Measurements from ENCODE around the gene TCHHL1. TPM values are rescaled to one million over a fixed set of nuclear protein-coding genes. Genes with fewer than 3 reads are reported as not detected.

Gene TCHHL1
- not detected for polyA plus RNA-seq
- long read RNA-seq, donor 1 = 0 reads
- long read RNA-seq, donor 2 = 0 reads
- long read RNA-seq, donor 3 = 0 reads
- long read RNA-seq, donor 4 = 0 reads
- long read RNA-seq, donor 5 = 0 reads
- long read RNA-seq, donor 6 = 0 reads
- long read RNA-seq, donor 7 = 0 reads
- long read RNA-seq, donor 8 = 0 reads
- long read RNA-seq, donor 9 = 0 reads
- long read RNA-seq, donor 10 = 0 reads
- long read RNA-seq, donor 11 = 0 reads

DNA sequence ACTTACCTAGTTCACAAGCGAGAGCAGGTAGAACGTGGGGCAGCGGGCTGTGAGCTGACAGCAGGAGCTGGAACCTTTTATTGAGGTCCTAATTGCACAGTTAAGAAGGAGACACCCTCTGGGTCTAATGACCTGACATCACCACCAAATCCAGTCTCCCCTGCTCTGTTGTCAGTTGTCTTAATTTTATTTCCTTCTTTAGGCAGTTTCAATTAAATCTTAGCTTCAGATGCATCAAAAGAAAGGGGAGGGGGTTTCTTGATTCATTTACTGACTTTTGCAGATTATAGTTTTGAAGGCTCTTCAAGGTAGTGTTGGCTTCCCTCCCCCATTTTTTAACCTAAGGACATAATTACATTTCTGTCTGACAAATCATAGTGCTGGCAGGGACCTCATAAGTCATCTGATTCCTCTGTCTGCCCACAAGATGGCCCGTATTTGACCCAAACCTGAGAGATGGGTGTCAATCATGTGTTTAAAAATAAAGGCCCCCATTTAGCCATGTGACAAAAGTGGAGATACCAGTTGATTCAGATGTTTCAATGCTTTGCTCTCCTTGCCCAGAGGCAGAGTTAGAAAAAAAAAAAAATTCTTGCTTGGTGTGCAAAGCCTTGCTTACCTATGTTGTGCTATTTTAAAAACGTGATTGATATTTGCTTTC lies at the start of gene TCHHL1:
TSS of gene TCHHL1 (minus strand) at position 51 of the 661 bp plus-strand sequence. CDS start 921 bp downstream, outside the sequence.
- WGBS (ENCODE audit: insufficient coverage, low lambda C conversion rate) = no CpG with 5 or more reads among the region's 5 CpGs
- DNase-seq = no peak
- Histone ChIP-seq H3K27me3 (ENCODE audit: control insufficient read depth, insufficient read depth, low read length) (peaks cover 22% of the 10 kb centered on the region), H3K4me1 (ENCODE audit: control insufficient read depth, insufficient read depth, low read length) (peaks cover 4% of the 10 kb centered on the region), H3K36me3 (ENCODE audit: control insufficient read depth, insufficient read depth, low read length) (no peaks in the 10 kb centered on the region), H3K9me3 (ENCODE audit: control insufficient read depth, low read depth, low read length) (no peaks in the 10 kb centered on the region), H3K4me3 (ENCODE audit: low read length) (no peak within 1 kb of the TSS), H3K27ac (ENCODE audit: low read length) (no peak within 1 kb of the TSS)

GRCh38 chr1:152137215-152137614 lies 48.4 kb upstream of the TCHHL1 start:
- Histone ChIP-seq H3K36me3 (ENCODE audit: control insufficient read depth, insufficient read depth, low read length) (no peaks in the 10 kb centered on the region), H3K27ac (ENCODE audit: low read length) (no peak overlapping the region), H3K4me3 (ENCODE audit: low read length) (no peak overlapping the region), H3K4me1 (ENCODE audit: control insufficient read depth, insufficient read depth, low read length) (no peaks in the 10 kb centered on the region), H3K9me3 (ENCODE audit: control insufficient read depth, low read depth, low read length) (peaks cover 5% of the 10 kb centered on the region), H3K27me3 (ENCODE audit: control insufficient read depth, insufficient read depth, low read length) (peaks cover 9% of the 10 kb centered on the region)
- DNase-seq = no peak

DNA sequence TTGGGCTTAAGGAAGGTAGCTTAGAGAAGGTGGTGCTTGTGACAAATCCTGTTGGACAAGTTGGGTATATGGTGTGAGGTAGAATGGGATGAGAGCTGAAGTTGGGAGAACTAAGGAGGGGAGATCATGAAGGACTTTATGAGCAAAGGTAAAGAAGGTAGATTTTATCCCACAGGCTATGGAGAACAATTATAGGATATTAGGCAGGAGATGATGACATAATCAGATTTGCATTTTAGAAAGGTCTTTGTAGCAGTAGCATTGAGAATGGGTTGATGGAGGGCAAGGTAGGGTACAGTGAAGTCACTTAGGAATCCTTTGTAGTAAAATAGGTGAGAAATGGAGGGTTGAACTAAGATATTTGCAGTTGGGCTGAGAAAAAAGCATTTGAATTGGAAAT lies 41.3 kb upstream of the TCHHL1 start:
- Histone ChIP-seq H3K9me3 (ENCODE audit: control insufficient read depth, low read depth, low read length) (peaks cover 8% of the 10 kb centered on the region), H3K4me1 (ENCODE audit: control insufficient read depth, insufficient read depth, low read length) (no peaks in the 10 kb centered on the region), H3K27ac (ENCODE audit: low read length) (no peak overlapping the region), H3K4me3 (ENCODE audit: low read length) (no peak overlapping the region), H3K36me3 (ENCODE audit: control insufficient read depth, insufficient read depth, low read length) (no peaks in the 10 kb centered on the region), H3K27me3 (ENCODE audit: control insufficient read depth, insufficient read depth, low read length) (peaks cover 19% of the 10 kb centered on the region)
- DNase-seq = no peak

DNA sequence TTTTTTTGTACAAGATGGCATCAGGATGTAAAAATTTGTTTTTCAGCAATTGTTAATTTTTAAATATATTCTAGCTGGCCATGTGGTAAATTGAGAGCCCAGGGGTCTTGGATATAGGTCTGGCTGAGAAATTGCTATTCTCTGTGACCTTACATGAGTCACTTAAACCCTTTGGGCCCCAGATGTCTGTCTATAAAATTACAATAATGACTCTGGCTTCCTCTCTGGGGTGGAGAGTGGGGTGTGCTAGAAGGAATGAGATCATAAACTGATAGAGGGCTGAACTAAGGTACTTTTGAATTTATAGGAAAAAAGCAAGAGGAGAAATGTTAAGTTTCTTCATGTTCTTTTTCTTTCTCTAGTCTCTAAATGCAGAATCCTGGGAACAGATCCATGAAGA lies 38.8 kb upstream of the TCHHL1 start:
- Histone ChIP-seq H3K27ac (ENCODE audit: low read length) (no peak overlapping the region), H3K4me3 (ENCODE audit: low read length) (no peak overlapping the region), H3K27me3 (ENCODE audit: control insufficient read depth, insufficient read depth, low read length) (peaks cover 21% of the 10 kb centered on the region), H3K4me1 (ENCODE audit: control insufficient read depth, insufficient read depth, low read length) (no peaks in the 10 kb centered on the region), H3K9me3 (ENCODE audit: control insufficient read depth, low read depth, low read length) (peaks cover 4% of the 10 kb centered on the region), H3K36me3 (ENCODE audit: control insufficient read depth, insufficient read depth, low read length) (no peaks in the 10 kb centered on the region)
- DNase-seq = no peak

DNA sequence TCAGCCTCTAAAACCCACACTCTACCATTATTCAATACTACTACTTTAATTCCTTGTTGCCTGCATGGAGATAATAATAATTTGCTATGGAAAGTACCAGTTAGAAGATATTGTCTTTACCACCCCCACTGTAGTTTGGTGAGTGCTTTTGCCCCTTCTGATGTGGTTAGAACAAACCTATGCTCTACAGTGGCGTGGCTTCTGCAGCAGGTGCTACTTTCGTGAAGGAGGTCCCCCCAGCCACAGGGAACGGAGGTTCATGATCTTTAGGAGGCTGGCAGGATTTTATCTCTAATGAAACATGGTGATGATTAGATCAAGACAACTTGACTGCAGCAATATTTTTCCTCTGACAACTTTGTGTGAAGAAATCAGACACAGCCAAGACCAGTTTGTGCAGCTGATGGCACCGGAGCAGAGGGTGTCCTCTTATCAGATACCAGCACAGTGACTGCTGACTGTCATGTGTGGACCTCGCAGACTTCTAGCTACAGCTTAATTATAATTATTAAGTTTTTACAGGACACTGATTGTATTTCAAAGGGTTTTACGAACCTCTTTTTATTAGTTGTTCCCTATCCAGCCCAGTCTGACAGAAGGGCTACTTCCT lies 37.1 kb upstream of the TCHHL1 start:
- H3K9me3 ChIP-seq (ENCODE audit: control insufficient read depth, low read depth, low read length) = no peaks in the 10 kb centered on the region
- 100% methylated on average over 1 of the region's 6 CpGs for whole genome bisulfite sequencing (ENCODE audit: insufficient coverage, low lambda C conversion rate)
- no peak for DNase-seq
- no peak overlapping the region for H3K27ac ChIP-seq (ENCODE audit: low read length)
- no peaks in the 10 kb centered on the region for H3K4me1 ChIP-seq (ENCODE audit: control insufficient read depth, insufficient read depth, low read length)
- H3K27me3 ChIP-seq (ENCODE audit: control insufficient read depth, insufficient read depth, low read length) = peaks cover 15% of the 10 kb centered on the region
- no peaks in the 10 kb centered on the region for H3K36me3 ChIP-seq (ENCODE audit: control insufficient read depth, insufficient read depth, low read length)
- H3K4me3 ChIP-seq (ENCODE audit: low read length) = no peak overlapping the region

- peaks cover 47% of the 10 kb centered on the region for H3K27me3 ChIP-seq (ENCODE audit: control insufficient read depth, insufficient read depth, low read length)
Measured at GRCh38 chr1:152118915-152119314, 30.1 kb upstream of the TCHHL1 start.

GRCh38 chr1:152115344-152115743 lies 26.5 kb upstream of the TCHHL1 start, which contains the start of gene TCHH:
Gene TCHH, minus strand, starts transcription at chr1:152115444. Its CDS starts 1,364 bp downstream, at chr1:152114080.
- Histone ChIP-seq H3K4me1 (ENCODE audit: control insufficient read depth, insufficient read depth, low read length) (peaks cover 21% of the 10 kb centered on the region), H3K4me3 (ENCODE audit: low read length) (no peak within 1 kb of the TSS), H3K36me3 (ENCODE audit: control insufficient read depth, insufficient read depth, low read length) (no peaks in the 10 kb centered on the region), H3K27ac (ENCODE audit: low read length) (no peak within 1 kb of the TSS), H3K9me3 (ENCODE audit: control insufficient read depth, low read depth, low read length) (peaks cover 15% of the 10 kb centered on the region), H3K27me3 (ENCODE audit: control insufficient read depth, insufficient read depth, low read length) (peaks cover 74% of the 10 kb centered on the region)
- WGBS (ENCODE audit: insufficient coverage, low lambda C conversion rate) = 0% methylated on average over 2 of the region's 4 CpGs
- DNase-seq = no peak

More at GRCh38 chr1:152118915-152119314, 30.1 kb upstream of the TCHHL1 start:
- H3K36me3 ChIP-seq (ENCODE audit: control insufficient read depth, insufficient read depth, low read length) = no peaks in the 10 kb centered on the region
- H3K4me3 ChIP-seq (ENCODE audit: low read length) = no peak overlapping the region
- no peak for DNase-seq
- no peaks in the 10 kb centered on the region for H3K9me3 ChIP-seq (ENCODE audit: control insufficient read depth, low read depth, low read length)
- H3K27ac ChIP-seq (ENCODE audit: low read length) = no peak overlapping the region
- no CpG with 5 or more reads among the region's 1 CpG for WGBS (ENCODE audit: insufficient coverage, low lambda C conversion rate)
- no peaks in the 10 kb centered on the region for H3K4me1 ChIP-seq (ENCODE audit: control insufficient read depth, insufficient read depth, low read length)

- no peak for DNase-seq
- Histone ChIP-seq H3K36me3 (ENCODE audit: control insufficient read depth, insufficient read depth, low read length) (no peaks in the 10 kb centered on the region), H3K27ac (ENCODE audit: low read length) (no peak overlapping the region), H3K4me1 (ENCODE audit: control insufficient read depth, insufficient read depth, low read length) (peaks cover 32% of the 10 kb centered on the region), H3K27me3 (ENCODE audit: control insufficient read depth, insufficient read depth, low read length) (peaks cover 86% of the 10 kb centered on the region), H3K9me3 (ENCODE audit: control insufficient read depth, low read depth, low read length) (peaks cover 27% of the 10 kb centered on the region), H3K4me3 (ENCODE audit: low read length) (no peak overlapping the region)
- 25% methylated on average over 6 of the region's 13 CpGs for WGBS (ENCODE audit: insufficient coverage, low lambda C conversion rate)
Measured at GRCh38 chr1:152112885-152113432, 24.1 kb upstream of the TCHHL1 start.

DNA sequence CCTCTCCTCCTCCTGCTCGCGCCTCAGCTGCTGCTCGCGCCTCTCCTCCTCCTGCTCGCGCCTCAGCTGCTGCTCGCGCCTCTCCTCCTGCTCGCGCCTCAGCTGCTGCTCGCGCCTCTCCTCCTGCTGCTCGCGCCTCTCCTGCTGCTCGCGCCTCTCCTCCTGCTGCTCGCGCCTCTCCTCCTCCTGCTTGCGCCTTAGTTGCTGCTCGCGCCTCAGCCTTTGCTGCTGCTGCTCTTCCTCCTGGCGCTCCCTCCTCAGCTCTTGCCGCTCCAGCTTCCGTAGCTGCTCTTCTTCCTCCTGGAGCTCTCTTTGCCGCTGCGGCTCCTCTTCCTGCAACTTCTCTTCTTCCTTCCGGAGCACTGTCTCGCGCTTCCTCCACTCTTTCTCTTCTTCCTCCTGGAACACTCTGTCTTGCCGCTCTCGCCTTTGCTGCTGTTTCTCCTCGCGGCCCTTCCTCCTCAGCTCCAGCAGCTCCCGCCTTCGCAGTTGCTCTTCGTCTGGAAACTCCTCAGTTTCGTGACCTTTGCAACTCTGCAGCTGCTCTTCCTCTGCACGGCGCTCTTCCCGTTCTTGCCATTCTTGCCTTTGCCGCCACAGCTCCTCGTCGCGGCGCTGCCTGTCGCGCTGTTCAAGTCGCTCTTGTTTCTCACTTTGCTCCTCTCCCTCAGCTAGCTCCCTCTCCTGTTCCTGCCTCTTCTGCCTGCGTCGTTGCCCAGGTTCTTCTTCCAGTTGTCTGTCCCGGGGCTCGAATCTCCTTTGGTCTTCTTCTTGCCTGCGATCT lies 23.4 kb upstream of the TCHHL1 start:
- 2% methylated on average over 6 of the region's 53 CpGs for WGBS (ENCODE audit: insufficient coverage, low lambda C conversion rate)
- no peaks in the 10 kb centered on the region for H3K36me3 ChIP-seq (ENCODE audit: control insufficient read depth, insufficient read depth, low read length)
- peaks cover 32% of the 10 kb centered on the region for H3K9me3 ChIP-seq (ENCODE audit: control insufficient read depth, low read depth, low read length)
- peak overlapping the region; percentile 1 for H3K4me3 ChIP-seq (ENCODE audit: low read length)
- peaks cover 32% of the 10 kb centered on the region for H3K4me1 ChIP-seq (ENCODE audit: control insufficient read depth, insufficient read depth, low read length)
- H3K27ac ChIP-seq (ENCODE audit: low read length) = no peak overlapping the region
- peaks cover 92% of the 10 kb centered on the region for H3K27me3 ChIP-seq (ENCODE audit: control insufficient read depth, insufficient read depth, low read length)
- peak in 1 of 2 donors; percentile 61 for DNase-seq

DNA sequence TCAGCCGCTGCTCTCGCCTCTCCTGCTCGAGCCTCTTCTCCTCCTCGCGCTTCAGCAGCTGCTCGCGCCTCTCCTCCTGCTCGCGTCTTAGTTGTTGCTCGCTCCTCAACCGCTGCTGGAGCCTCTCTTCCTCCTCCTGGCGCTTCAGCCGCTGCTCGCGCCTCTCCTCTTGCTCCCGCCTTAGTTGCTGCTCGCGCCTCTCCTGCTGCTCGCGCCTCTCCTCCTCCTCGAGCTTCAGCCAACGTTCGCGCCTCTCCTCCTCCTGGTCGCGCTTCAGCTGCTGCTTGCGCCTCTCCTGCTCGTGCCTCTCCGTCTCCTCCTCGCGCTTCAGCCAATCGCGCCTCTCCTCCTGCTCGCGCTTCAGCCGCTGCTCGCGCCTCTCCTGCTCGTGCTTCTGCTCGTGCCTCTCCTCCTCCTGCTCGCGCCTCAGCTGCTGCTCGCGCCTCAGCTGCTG lies 22.7 kb upstream of the TCHHL1 start:
- H3K27ac ChIP-seq (ENCODE audit: low read length) = no peak overlapping the region
- H3K4me3 ChIP-seq (ENCODE audit: low read length) = peak overlapping the region; percentile 22
- no CpG with 5 or more reads among the region's 44 CpGs for WGBS (ENCODE audit: insufficient coverage, low lambda C conversion rate)
- H3K4me1 ChIP-seq (ENCODE audit: control insufficient read depth, insufficient read depth, low read length) = peaks cover 32% of the 10 kb centered on the region
- peak in 1 of 2 donors; percentile 69 for DNase-seq
- no peaks in the 10 kb centered on the region for H3K36me3 ChIP-seq (ENCODE audit: control insufficient read depth, insufficient read depth, low read length)
- H3K9me3 ChIP-seq (ENCODE audit: control insufficient read depth, low read depth, low read length) = peaks cover 32% of the 10 kb centered on the region
- H3K27me3 ChIP-seq (ENCODE audit: control insufficient read depth, insufficient read depth, low read length) = peaks cover 93% of the 10 kb centered on the region
